Fibroblast of lung (primary cell): ENCODE measurements around the gene TMPRSS2. TPM values are rescaled to one million over a fixed set of nuclear protein-coding genes. Genes with fewer than 3 reads are reported as not detected.

Source experiments
- DNase-seq, 2 donors: peaks; one replicate each; pipeline versions ENCODE4 v3.0.0 to v3.0.0-alpha.2; 2010; ENCODE audit warnings: low read depth in 2 of 2
- H2AFZ ChIP-seq: 2 replicates; pipeline ENCODE4 v1.5.1; 2012; ENCODE audit warnings: low read length, control low read depth, inconsistent platforms
- H3K27ac ChIP-seq: 2 replicates; pipeline ENCODE4 v1.5.1; 2011; ENCODE audit warnings: low read length, control low read depth; ENCODE audit not compliant: insufficient read depth
- H3K27me3 ChIP-seq: 2 replicates; pipeline ENCODE4 v1.5.1; 2011; ENCODE audit warnings: mild to moderate bottlenecking, low read length; ENCODE audit not compliant: control insufficient read depth, insufficient read depth
- H3K36me3 ChIP-seq: 2 replicates; pipeline ENCODE4 v1.5.1; 2011; ENCODE audit warnings: low read length; ENCODE audit not compliant: control insufficient read depth, insufficient read depth
- H3K4me1 ChIP-seq: 2 replicates; pipeline ENCODE4 v1.5.1; 2011; ENCODE audit warnings: low read length; ENCODE audit not compliant: control insufficient read depth, insufficient read depth; ENCODE audit errors: extremely low read depth
- H3K4me2 ChIP-seq: 2 replicates; pipeline ENCODE4 v1.5.1; 2011; ENCODE audit warnings: low read length, control low read depth; ENCODE audit not compliant: insufficient read depth; ENCODE audit errors: extremely low read depth
- H3K4me3 ChIP-seq, 4 experiments: fragments of 200-600 bp in 1 of 4; sonication (generic) in 1 of 4; replicated peaks in 1 of 4; 2 replicates each; pipeline ENCODE4 v1.5.1; 2011 to 2016; ENCODE audit warnings: low read length in 4 of 4, low read depth in 3 of 4, mild to moderate bottlenecking in 3 of 4, control low read depth in 2 of 4, inconsistent platforms in 1 of 4, mixed read lengths in 1 of 4; ENCODE audit not compliant: insufficient read depth in 1 of 4; ENCODE audit errors: control extremely low read depth in 1 of 4
- H3K79me2 ChIP-seq: 2 replicates; pipeline ENCODE4 v1.5.1; 2012; ENCODE audit warnings: mild to moderate bottlenecking, low read length, inconsistent platforms; ENCODE audit not compliant: control insufficient read depth, insufficient read depth
- H3K9ac ChIP-seq: 2 replicates; pipeline ENCODE4 v1.5.1; 2011; ENCODE audit warnings: mild to moderate bottlenecking, low read length, control low read depth; ENCODE audit not compliant: insufficient read depth
- H3K9me3 ChIP-seq: 2 replicates; pipeline ENCODE4 v1.5.1; 2012; ENCODE audit warnings: low read depth, low read length; ENCODE audit not compliant: control insufficient read depth, insufficient read depth
- H4K20me1 ChIP-seq: 2 replicates; pipeline ENCODE4 v1.5.1; 2011; ENCODE audit warnings: low read length; ENCODE audit not compliant: control insufficient read depth, insufficient read depth; ENCODE audit errors: extremely low read depth
- EZH2 ChIP-seq: IDR thresholded peaks from 2 replicates; pipeline ENCODE4 v1.5.1; 2012; ENCODE audit warnings: low read length, control low read depth, mild to moderate bottlenecking; ENCODE audit errors: missing control alignments
- polyA plus RNA-seq, 2 donors: library from polyadenylated mRNA; depleted of rRNA in 1 of 2; stranded (reverse) in 1 of 2; unstranded in 1 of 2; fragments of >200 nt; gene quantifications; 2 replicates each; pipeline ENCODE4 v1.2.1, GENCODE V29; 2011 to 2012; ENCODE audit warnings: missing spikeins in 1 of 2
- total RNA-seq: library from RNA; depleted of rRNA; stranded (reverse); fragments of >200 nt; gene quantifications from 2 replicates; pipeline ENCODE4 v1.2.1, GENCODE V29; 2014
- TF ChIP-seq, protein P1 (sequence below), 2 donors: IDR thresholded peaks in 1 of 2; conservative IDR thresholded peaks in 1 of 2; 1 replicate in 1 of 2; 2 replicates in 1 of 2; pipeline ENCODE4 v1.5.1; 2011 to 2012; ENCODE audit warnings: low read length in 2 of 2, control low read depth in 1 of 2, inconsistent platforms in 1 of 2, low read depth in 1 of 2, mild to moderate bottlenecking in 1 of 2

TMPRSS2 gene
- total and polyA plus RNA-seq, 2 donors (not counting 1 experiment from before 2014, with no cell fraction given) = 0.17 TPM; not detected in 1

DNA sequence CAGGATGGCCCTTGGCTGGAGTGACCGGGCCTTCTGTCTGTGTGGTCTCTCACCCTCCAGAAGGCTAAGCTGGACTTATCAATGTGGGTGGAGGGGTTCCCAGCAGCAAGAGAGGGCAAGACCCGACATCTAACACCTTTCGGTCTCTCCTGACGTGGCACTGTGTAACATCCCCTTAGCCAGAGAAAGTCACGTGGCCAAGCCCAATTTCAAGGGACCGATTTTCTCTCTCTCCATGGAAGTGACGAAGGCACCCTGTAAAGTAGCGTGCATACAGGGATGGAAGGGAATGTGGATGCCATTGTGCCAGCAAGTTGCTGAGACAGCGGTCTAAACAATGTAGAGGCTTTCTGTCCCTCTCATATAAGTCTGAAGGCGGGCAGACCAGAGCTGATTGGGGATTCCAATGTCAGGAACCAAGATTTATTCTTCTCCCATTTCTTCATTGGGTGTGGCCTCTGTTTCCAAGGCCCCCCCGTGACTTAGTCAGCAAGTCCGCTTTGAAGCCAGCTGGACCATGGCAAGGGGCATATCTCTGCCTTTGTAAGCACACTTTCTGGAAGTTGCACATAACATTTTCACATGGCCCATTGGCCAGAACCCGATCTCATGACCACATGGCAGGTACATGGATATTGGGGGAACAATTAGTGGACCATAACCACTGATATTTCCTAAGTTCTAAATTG, 69.4 kb downstream of the TMPRSS2 start:
- no peaks in the 10 kb centered on the region for H3K4me1 ChIP-seq
- H2AFZ ChIP-seq = no peak overlapping the region
- no peak overlapping the region for H3K4me2 ChIP-seq
- no peaks in the 10 kb centered on the region for H3K9me3 ChIP-seq
- H3K27me3 ChIP-seq = no peaks in the 10 kb centered on the region
- H3K9ac ChIP-seq = no peak overlapping the region
- no peaks in the 10 kb centered on the region for H4K20me1 ChIP-seq
- DNase-seq = no peak
- no peak overlapping the region for H3K27ac ChIP-seq
- no peaks in the 10 kb centered on the region for H3K79me2 ChIP-seq
- H3K36me3 ChIP-seq = no peaks in the 10 kb centered on the region
- TF ChIP-seq, protein P1, sequence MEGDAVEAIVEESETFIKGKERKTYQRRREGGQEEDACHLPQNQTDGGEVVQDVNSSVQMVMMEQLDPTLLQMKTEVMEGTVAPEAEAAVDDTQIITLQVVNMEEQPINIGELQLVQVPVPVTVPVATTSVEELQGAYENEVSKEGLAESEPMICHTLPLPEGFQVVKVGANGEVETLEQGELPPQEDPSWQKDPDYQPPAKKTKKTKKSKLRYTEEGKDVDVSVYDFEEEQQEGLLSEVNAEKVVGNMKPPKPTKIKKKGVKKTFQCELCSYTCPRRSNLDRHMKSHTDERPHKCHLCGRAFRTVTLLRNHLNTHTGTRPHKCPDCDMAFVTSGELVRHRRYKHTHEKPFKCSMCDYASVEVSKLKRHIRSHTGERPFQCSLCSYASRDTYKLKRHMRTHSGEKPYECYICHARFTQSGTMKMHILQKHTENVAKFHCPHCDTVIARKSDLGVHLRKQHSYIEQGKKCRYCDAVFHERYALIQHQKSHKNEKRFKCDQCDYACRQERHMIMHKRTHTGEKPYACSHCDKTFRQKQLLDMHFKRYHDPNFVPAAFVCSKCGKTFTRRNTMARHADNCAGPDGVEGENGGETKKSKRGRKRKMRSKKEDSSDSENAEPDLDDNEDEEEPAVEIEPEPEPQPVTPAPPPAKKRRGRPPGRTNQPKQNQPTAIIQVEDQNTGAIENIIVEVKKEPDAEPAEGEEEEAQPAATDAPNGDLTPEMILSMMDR (conservative IDR thresholded peaks at IDR 0.05 in 1 of 2, IDR thresholded peaks at IDR 0.05 in 1 of 2; ENCODE audit: low read depth in 1 of 2, low read length in 2 of 2) = no peak
- no peak for TF ChIP-seq EZH2
- H3K4me3 ChIP-seq = no peak overlapping the region

DNA sequence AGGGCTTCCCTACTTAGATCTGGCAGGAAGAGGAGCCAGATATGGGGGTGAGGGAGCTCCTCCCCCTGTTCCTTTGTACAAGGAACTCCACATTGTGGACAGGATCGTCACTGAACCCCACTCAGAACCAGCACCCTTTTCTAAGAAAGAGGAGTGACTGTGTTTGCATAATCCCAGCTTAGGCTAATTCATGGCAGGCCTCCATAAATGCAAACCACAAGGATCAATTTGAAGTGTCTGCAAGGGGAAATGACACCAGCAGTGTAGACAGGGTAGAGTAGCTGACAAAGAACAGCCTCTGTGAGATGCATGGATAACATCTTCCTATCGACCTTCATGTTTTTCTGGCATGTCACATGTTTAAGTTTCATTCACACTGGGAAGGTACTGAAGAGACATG, 70.2 kb downstream of the TMPRSS2 start:
- Histone ChIP-seq H3K4me3 (no peak overlapping the region), H2AFZ (no peak overlapping the region), H3K9ac (no peak overlapping the region), H3K79me2 (no peaks in the 10 kb centered on the region), H3K27me3 (no peaks in the 10 kb centered on the region), H3K9me3 (no peaks in the 10 kb centered on the region), H4K20me1 (no peaks in the 10 kb centered on the region), H3K4me2 (no peak overlapping the region), H3K36me3 (no peaks in the 10 kb centered on the region), H3K4me1 (no peaks in the 10 kb centered on the region), H3K27ac (no peak overlapping the region)
- no peak for DNase-seq
- TF ChIP-seq, protein P1 (conservative IDR thresholded peaks at IDR 0.05 in 1 of 2, IDR thresholded peaks at IDR 0.05 in 1 of 2; ENCODE audit: low read depth in 1 of 2, low read length in 2 of 2) = no peak
- no peak for TF ChIP-seq EZH2

DNA sequence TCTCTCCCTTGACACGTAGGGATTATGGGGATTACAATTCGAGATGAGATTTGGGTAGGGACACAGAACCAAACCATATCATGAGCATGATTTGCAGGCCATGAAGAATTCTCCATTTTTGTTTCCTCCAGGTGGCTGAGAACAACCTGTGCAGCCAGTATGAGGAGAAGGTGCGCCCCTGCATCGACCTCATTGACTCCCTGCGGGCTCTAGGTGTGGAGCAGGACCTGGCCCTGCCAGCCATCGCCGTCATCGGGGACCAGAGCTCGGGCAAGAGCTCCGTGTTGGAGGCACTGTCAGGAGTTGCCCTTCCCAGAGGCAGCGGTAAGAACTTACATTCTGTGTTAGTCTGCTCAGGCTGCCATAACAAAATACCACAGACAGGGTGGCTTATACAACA, 72.3 kb downstream of the TMPRSS2 start:
- H3K36me3 ChIP-seq = no peaks in the 10 kb centered on the region
- no peaks in the 10 kb centered on the region for H3K4me1 ChIP-seq
- no peak overlapping the region for H3K4me2 ChIP-seq
- no peak for DNase-seq
- H3K9ac ChIP-seq = no peak overlapping the region
- no peak overlapping the region for H3K27ac ChIP-seq
- H2AFZ ChIP-seq = no peak overlapping the region
- TF ChIP-seq, protein P1 (conservative IDR thresholded peaks at IDR 0.05 in 1 of 2, IDR thresholded peaks at IDR 0.05 in 1 of 2; ENCODE audit: low read depth in 1 of 2, low read length in 2 of 2) = no peak
- TF ChIP-seq EZH2 = no peak
- H3K4me3 ChIP-seq = no peak overlapping the region
- H4K20me1 ChIP-seq = no peaks in the 10 kb centered on the region
- H3K79me2 ChIP-seq = no peaks in the 10 kb centered on the region
- H3K9me3 ChIP-seq = no peaks in the 10 kb centered on the region
- no peaks in the 10 kb centered on the region for H3K27me3 ChIP-seq
